OCI-LY1 (cell line): ENCODE results near the gene GLT8D2.

Source experiments
- H2AFZ ChIP-seq: fragments of 200-600 bp; sonication (generic), shearing (Covaris generic); 2 replicates; pipeline ENCODE4 v1.6.0; 2014; ENCODE audit warnings: antibody characterized with exemption, mild to moderate bottlenecking, low read length
- H3F3A ChIP-seq: fragments of 200-600 bp; sonication (generic), shearing (Covaris generic); 2 replicates; pipeline ENCODE4 v1.6.0; 2014; ENCODE audit warnings: mild to moderate bottlenecking, antibody characterized with exemption, low read length, moderate library complexity; ENCODE audit not compliant: insufficient read depth
- H3K27ac ChIP-seq: fragments of 200-600 bp; sonication (generic); 2 replicates; pipeline ENCODE4 v1.5.1; 2014; ENCODE audit warnings: low read length, mixed run types, mild to moderate bottlenecking, low read depth; ENCODE audit not compliant: poor library complexity, severe bottlenecking
- H3K27me3 ChIP-seq: fragments of 200-600 bp; sonication (generic); 2 replicates; pipeline ENCODE4 v1.6.0; 2014; ENCODE audit warnings: antibody characterized with exemption, mild to moderate bottlenecking, low read length, moderate library complexity; ENCODE audit not compliant: insufficient read depth
- H3K36me3 ChIP-seq: fragments of 200-600 bp; sonication (generic); 2 replicates; pipeline ENCODE4 v1.6.1; 2014; ENCODE audit warnings: mild to moderate bottlenecking, antibody characterized with exemption, low read length, moderate library complexity, mixed read lengths; ENCODE audit not compliant: insufficient read depth
- H3K4me1 ChIP-seq: fragments of 200-600 bp; sonication (generic); 2 replicates; pipeline ENCODE4 v1.5.1; 2014; ENCODE audit warnings: mild to moderate bottlenecking, low read length, moderate library complexity; ENCODE audit not compliant: insufficient read depth, severe bottlenecking
- H3K4me2 ChIP-seq: fragments of 200-600 bp; sonication (generic), shearing (Covaris generic); 2 replicates; pipeline ENCODE4 v1.6.1; 2014; ENCODE audit warnings: low read length
- H3K4me3 ChIP-seq: fragments of 200-600 bp; sonication (generic); 2 replicates; pipeline ENCODE4 v1.5.1; 2014; ENCODE audit warnings: low read length, low read depth, mild to moderate bottlenecking, mixed read lengths; ENCODE audit not compliant: poor library complexity, severe bottlenecking
- H3K79me2 ChIP-seq: fragments of 200-600 bp; shearing (Covaris generic); 2 replicates; pipeline ENCODE4 v1.6.1; 2016; ENCODE audit warnings: mixed run types, low read length, mixed read lengths; ENCODE audit not compliant: insufficient read depth
- H3K9ac ChIP-seq: fragments of 200-600 bp; sonication (generic), shearing (Covaris generic); 2 replicates; pipeline ENCODE4 v1.6.1; 2014; ENCODE audit warnings: mild to moderate bottlenecking, low read length, mixed read lengths
- H3K9me2 ChIP-seq: fragments of 200-600 bp; sonication (generic), shearing (Covaris generic); 2 replicates; pipeline ENCODE4 v1.6.1; 2014; ENCODE audit warnings: low read depth, mild to moderate bottlenecking, low read length, mixed read lengths
- H3K9me3 ChIP-seq: fragments of 200-600 bp; shearing (Covaris generic); 2 replicates; pipeline ENCODE4 v1.6.1; 2014; ENCODE audit warnings: low read length, mixed read lengths
- H4K20me1 ChIP-seq: fragments of 200-600 bp; sonication (generic), shearing (Covaris generic); 2 replicates; pipeline ENCODE4 v1.6.0; 2016; ENCODE audit warnings: mild to moderate bottlenecking, low read length; ENCODE audit not compliant: insufficient read depth
- EZH2 ChIP-seq: fragments of 200-600 bp; sonication (generic), shearing (Covaris generic); IDR thresholded peaks from 2 replicates; pipeline ENCODE4 v1.8.0; 2017; ENCODE audit warnings: borderline replicate concordance, mixed run types, mild to moderate bottlenecking, antibody characterized with exemption, low read length, moderate library complexity, mixed read lengths
- TF ChIP-seq, protein P1 (sequence below): fragments of 200-600 bp; sonication (generic), shearing (Covaris generic); IDR thresholded peaks from 2 replicates; pipeline ENCODE4 v1.5.1; 2017; ENCODE audit warnings: mild to moderate bottlenecking, antibody characterized with exemption, low read length, moderate library complexity, mixed read lengths

The GLT8D2 gene

DNA sequence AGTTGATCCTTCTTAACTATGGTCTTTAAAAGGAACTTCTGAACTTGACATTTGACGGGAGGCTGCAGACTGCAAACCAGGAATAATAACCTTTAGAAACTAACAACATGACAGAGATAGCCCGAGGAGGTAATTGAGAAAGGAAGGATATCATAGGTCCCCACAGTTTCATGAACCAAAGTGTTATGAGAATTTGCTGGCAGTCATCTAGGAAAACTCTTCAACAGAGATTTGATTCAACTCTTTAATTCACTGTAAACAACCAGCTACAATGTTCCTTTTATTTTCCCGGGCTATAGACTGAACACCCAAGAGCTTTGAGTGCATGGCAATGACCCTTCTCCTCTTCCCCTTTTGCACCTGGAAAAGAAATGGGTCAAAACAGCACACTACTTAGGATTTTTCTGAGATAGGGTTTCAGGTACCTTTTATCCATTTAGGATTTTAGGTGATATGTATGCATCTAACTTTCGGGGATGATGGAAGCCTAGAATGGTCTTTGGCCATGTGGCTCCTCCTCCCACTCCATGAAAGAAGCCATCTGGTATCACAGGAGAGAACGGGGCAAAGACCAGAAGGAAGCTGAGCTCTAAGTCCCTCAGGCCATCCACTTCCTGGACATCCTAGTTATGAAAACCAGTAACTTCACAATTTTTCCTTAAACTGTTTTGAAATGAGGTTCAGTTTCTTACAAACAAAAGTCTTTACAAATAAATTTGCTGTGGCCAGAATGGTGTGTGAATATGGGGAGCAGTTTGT lies 23.0 kb downstream of the GLT8D2 start:
- Histone ChIP-seq H3K27ac (no peak overlapping the region), H3K9ac (no peak overlapping the region), H3K9me3 (no peaks in the 10 kb centered on the region), H3K4me2 (no peak overlapping the region), H3F3A (no peaks in the 10 kb centered on the region), H3K27me3 (no peaks in the 10 kb centered on the region), H3K9me2 (no peaks in the 10 kb centered on the region), H3K4me1 (no peaks in the 10 kb centered on the region), H4K20me1 (no peaks in the 10 kb centered on the region), H3K36me3 (no peaks in the 10 kb centered on the region), H3K4me3 (no peak overlapping the region), H3K79me2 (no peaks in the 10 kb centered on the region), H2AFZ (no peak overlapping the region)
- no peak for TF ChIP-seq EZH2
- TF ChIP-seq, protein P1, sequence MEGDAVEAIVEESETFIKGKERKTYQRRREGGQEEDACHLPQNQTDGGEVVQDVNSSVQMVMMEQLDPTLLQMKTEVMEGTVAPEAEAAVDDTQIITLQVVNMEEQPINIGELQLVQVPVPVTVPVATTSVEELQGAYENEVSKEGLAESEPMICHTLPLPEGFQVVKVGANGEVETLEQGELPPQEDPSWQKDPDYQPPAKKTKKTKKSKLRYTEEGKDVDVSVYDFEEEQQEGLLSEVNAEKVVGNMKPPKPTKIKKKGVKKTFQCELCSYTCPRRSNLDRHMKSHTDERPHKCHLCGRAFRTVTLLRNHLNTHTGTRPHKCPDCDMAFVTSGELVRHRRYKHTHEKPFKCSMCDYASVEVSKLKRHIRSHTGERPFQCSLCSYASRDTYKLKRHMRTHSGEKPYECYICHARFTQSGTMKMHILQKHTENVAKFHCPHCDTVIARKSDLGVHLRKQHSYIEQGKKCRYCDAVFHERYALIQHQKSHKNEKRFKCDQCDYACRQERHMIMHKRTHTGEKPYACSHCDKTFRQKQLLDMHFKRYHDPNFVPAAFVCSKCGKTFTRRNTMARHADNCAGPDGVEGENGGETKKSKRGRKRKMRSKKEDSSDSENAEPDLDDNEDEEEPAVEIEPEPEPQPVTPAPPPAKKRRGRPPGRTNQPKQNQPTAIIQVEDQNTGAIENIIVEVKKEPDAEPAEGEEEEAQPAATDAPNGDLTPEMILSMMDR = no peak

DNA sequence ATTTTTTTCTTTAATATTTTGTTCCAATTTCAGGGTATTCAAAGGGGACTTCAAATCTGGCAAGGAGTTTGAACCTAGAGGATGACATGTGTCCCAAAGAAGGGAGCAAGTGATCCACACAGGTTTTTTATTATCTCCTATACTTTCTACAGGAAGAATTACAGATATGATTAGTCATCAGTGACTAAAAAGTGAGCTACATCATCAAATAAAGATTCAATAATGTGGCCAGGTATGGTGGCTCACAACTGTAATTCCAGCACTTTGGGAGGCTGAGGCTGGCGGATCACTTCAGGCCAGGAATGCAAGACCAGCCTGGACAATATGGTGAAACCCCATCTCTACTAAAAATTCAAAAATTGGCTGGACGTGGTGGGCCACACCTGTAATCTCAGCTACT lies 24.2 kb downstream of the GLT8D2 start:
- H3K9me2 ChIP-seq = no peaks in the 10 kb centered on the region
- TF ChIP-seq EZH2 = no peak
- TF ChIP-seq, protein P1 = no peak
- no peak overlapping the region for H3K4me3 ChIP-seq
- H3K79me2 ChIP-seq = no peaks in the 10 kb centered on the region
- H3F3A ChIP-seq = no peaks in the 10 kb centered on the region
- H3K9ac ChIP-seq = no peak overlapping the region
- no peak overlapping the region for H2AFZ ChIP-seq
- no peaks in the 10 kb centered on the region for H3K36me3 ChIP-seq
- no peaks in the 10 kb centered on the region for H3K27me3 ChIP-seq
- H3K27ac ChIP-seq = no peak overlapping the region
- H3K4me1 ChIP-seq = no peaks in the 10 kb centered on the region
- no peaks in the 10 kb centered on the region for H3K9me3 ChIP-seq
- H3K4me2 ChIP-seq = no peak overlapping the region
- no peaks in the 10 kb centered on the region for H4K20me1 ChIP-seq

DNA sequence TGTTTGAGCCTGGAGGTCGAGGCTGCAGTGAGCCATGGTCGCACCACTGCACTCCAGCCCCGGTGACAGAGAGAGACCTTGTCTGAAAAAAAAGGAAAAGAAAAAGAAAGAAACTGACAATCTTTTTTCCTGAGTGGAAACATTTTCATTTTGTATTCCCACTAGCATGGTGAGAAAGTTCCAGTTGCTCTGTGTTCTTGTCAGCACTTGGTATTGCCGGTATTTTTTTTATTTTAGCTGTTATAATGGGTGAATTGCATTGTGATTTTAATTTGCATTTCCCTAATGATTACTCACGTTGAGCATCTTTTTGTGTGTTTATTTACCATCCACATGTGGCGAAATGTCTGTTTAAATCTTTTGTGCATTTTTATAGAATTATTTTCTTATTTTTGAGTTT lies 25.6 kb downstream of the GLT8D2 start:
- no peak overlapping the region for H3K4me3 ChIP-seq
- H3K4me1 ChIP-seq = no peaks in the 10 kb centered on the region
- H3F3A ChIP-seq = no peaks in the 10 kb centered on the region
- no peak overlapping the region for H3K27ac ChIP-seq
- H3K36me3 ChIP-seq = no peaks in the 10 kb centered on the region
- no peak overlapping the region for H3K4me2 ChIP-seq
- no peak overlapping the region for H3K9ac ChIP-seq
- no peaks in the 10 kb centered on the region for H3K79me2 ChIP-seq
- H3K9me2 ChIP-seq = no peaks in the 10 kb centered on the region
- TF ChIP-seq, protein P1 = no peak
- no peak for TF ChIP-seq EZH2
- H4K20me1 ChIP-seq = no peaks in the 10 kb centered on the region
- no peaks in the 10 kb centered on the region for H3K9me3 ChIP-seq
- H2AFZ ChIP-seq = no peak overlapping the region
- H3K27me3 ChIP-seq = no peaks in the 10 kb centered on the region
